DND-41 (cell line): Measurements from ENCODE around the gene FBXL15.
A peak's percentile ranks its signal among the peaks of the same experiment; 100 is the strongest.

Source experiments
- ATAC-seq: fragments of 200-7000 bp; cut with Tn5 transposase; 3 replicates; pipeline ENCODE4 v1.9.1; 2021; ENCODE audit warnings: low read depth; ENCODE audit not compliant: insufficient read depth
- DNase-seq: peaks from one replicate; pipeline ENCODE4 v3.0.0-alpha.2; 2020
- H2AFZ ChIP-seq: 2 replicates; pipeline ENCODE4 v1.6.0; 2012; ENCODE audit warnings: low read depth, low read length
- H3K27ac ChIP-seq: 2 replicates; pipeline ENCODE4 v1.5.1; 2012; ENCODE audit warnings: low read length, inconsistent platforms
- H3K27me3 ChIP-seq: fragments of 200-600 bp; sonication (generic); 2 replicates; pipeline ENCODE4 v1.6.0; 2012; ENCODE audit warnings: low read length, mild to moderate bottlenecking, inconsistent platforms; ENCODE audit not compliant: insufficient read depth, poor library complexity
- H3K36me3 ChIP-seq: 2 replicates; pipeline ENCODE4 v1.5.1; 2012; ENCODE audit warnings: low read length, inconsistent platforms; ENCODE audit not compliant: insufficient read depth
- H3K4me1 ChIP-seq: 2 replicates; pipeline ENCODE4 v1.5.1; 2012; ENCODE audit warnings: mild to moderate bottlenecking, low read length; ENCODE audit not compliant: insufficient read depth
- H3K4me2 ChIP-seq: 2 replicates; pipeline ENCODE4 v1.6.0; 2012; ENCODE audit warnings: mild to moderate bottlenecking, moderate library complexity, low read length, inconsistent platforms; ENCODE audit not compliant: insufficient read depth
- H3K4me3 ChIP-seq, 2 experiments: fragments of 200-600 bp in 1 of 2; shearing (Covaris generic) in 1 of 2; 2 replicates each; pipeline ENCODE4 v1.5.1; 2012 to 2016; ENCODE audit warnings: inconsistent platforms in 2 of 2, low read length in 2 of 2, mild to moderate bottlenecking in 2 of 2, low read depth in 1 of 2, moderate library complexity in 1 of 2
- H3K79me2 ChIP-seq: 2 replicates; pipeline ENCODE4 v1.6.0; 2012; ENCODE audit warnings: low read length, inconsistent platforms; ENCODE audit not compliant: insufficient read depth
- H3K9ac ChIP-seq: 2 replicates; pipeline ENCODE4 v1.6.0; 2012; ENCODE audit warnings: low read depth, mild to moderate bottlenecking, inconsistent platforms, low read length, moderate library complexity
- H3K9me3 ChIP-seq: 2 replicates; pipeline ENCODE4 v1.5.1; 2012; ENCODE audit warnings: low read length, moderate library complexity, mild to moderate bottlenecking, inconsistent platforms; ENCODE audit not compliant: insufficient read depth, severe bottlenecking
- H4K20me1 ChIP-seq: 2 replicates; pipeline ENCODE4 v1.6.0; 2012; ENCODE audit warnings: low read length; ENCODE audit not compliant: insufficient read depth
- CTCF ChIP-seq: IDR thresholded peaks from 2 replicates; pipeline ENCODE4 v1.5.1; 2012; ENCODE audit warnings: borderline replicate concordance, low read length, moderate library complexity, mild to moderate bottlenecking; ENCODE audit not compliant: poor library complexity, severe bottlenecking; ENCODE audit errors: extremely low read depth
- EZH2 ChIP-seq: IDR thresholded peaks from 3 replicates; pipeline ENCODE4 v1.6.1; 2012; ENCODE audit warnings: borderline replicate concordance, low read depth, mild to moderate bottlenecking, moderate library complexity, low read length, inconsistent platforms; ENCODE audit not compliant: severe bottlenecking

The FBXL15 gene

GRCh38 chr10:102435529-102436233 lies 15.0 kb downstream of the FBXL15 start:
- Histone ChIP-seq H3K9ac (peak overlapping the region; percentile 56), H3K27ac (peak overlapping the region; percentile 82), H3K4me1 (peaks cover 53% of the 10 kb centered on the region), H3K36me3 (peaks cover 2% of the 10 kb centered on the region), H3K4me2 (peak overlapping the region; percentile 77), H3K27me3 (no peaks in the 10 kb centered on the region), H4K20me1 (no peaks in the 10 kb centered on the region), H3K79me2 (peaks cover 23% of the 10 kb centered on the region), H3K4me3 (peak overlapping the region; percentile 26 to 60; a peak in 3 of 4 replicates), H2AFZ (peak overlapping the region; percentile 80), H3K9me3 (no peaks in the 10 kb centered on the region)
- peak; percentile 51 for ATAC-seq
- DNase-seq = peak; percentile 77
- TF ChIP-seq CTCF (no peak), EZH2 (no peak)

- Histone ChIP-seq H3K36me3 (no peaks in the 10 kb centered on the region; the same call in 1 of the 2 replicates), H3K4me2 (peak overlapping the region; percentile 77), H3K4me1 (peaks cover 49% of the 10 kb centered on the region), H3K27me3 (no peaks in the 10 kb centered on the region), H3K9me3 (no peaks in the 10 kb centered on the region), H4K20me1 (no peaks in the 10 kb centered on the region), H3K9ac (peak overlapping the region; percentile 56), H3K79me2 (peaks cover 16% of the 10 kb centered on the region), H3K4me3 (peak overlapping the region; percentile 26 to 60; a peak in 3 of 4 replicates), H2AFZ (peak overlapping the region; percentile 80), H3K27ac (peak overlapping the region; percentile 65)
- ATAC-seq (no peak), DNase-seq (no peak)
- TF ChIP-seq EZH2 (no peak), CTCF (no peak)
Observed at GRCh38 chr10:102436312-102436711, 15.7 kb downstream of the FBXL15 start.

GRCh38 chr10:102437515-102437914 lies 16.9 kb downstream of the FBXL15 start:
- ATAC-seq (no peak), DNase-seq (no peak)
- no peaks in the 10 kb centered on the region for H3K27me3 ChIP-seq
- H3K9ac ChIP-seq = no peak overlapping the region
- H2AFZ ChIP-seq = no peak overlapping the region
- no peak overlapping the region for H3K4me2 ChIP-seq
- H3K79me2 ChIP-seq = peaks cover 6% of the 10 kb centered on the region
- no peaks in the 10 kb centered on the region for H3K36me3 ChIP-seq
- H4K20me1 ChIP-seq = no peaks in the 10 kb centered on the region
- H3K9me3 ChIP-seq = no peaks in the 10 kb centered on the region
- TF ChIP-seq EZH2 (no peak), CTCF (no peak)
- no peak overlapping the region for H3K4me3 ChIP-seq
- peaks cover 42% of the 10 kb centered on the region for H3K4me1 ChIP-seq
- H3K27ac ChIP-seq = no peak overlapping the region
